HCEC 1CT (cell line): ENCODE measurements around the gene ZNF277.
"Not testable (repeated sequence)": the region's sequence is repeated elsewhere in the genome, so short reads cannot be mapped to it uniquely, and the experiment has no call there.

Source experiments
- DNase-seq: peaks from one replicate; pipeline ENCODE4 v3.0.0-alpha.2; 2017

Gene ZNF277

GRCh38 chr7:112213735-112214134 is 7.2 kb downstream of the ZNF277 start:
- DNase-seq, result no peak

DNA sequence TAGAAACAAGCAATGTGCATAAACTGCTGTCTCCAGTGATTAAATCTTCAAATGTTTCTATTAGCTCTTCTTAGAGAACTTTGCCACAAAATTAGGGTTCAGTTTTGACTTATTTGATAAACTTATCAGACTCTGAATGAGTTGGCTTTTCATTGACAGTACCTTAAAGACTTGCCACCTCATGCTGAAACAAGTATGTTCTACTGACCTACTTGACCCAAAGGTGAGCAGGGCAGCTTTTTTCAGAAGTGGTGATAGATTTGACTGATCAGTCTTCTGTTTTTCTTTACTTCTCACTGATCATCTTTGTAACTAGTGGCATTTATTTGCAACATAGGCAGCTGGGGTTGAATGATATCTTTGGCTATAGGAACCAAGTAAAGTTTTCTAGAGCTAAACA is 7.8 kb downstream of the ZNF277 start:
- DNase-seq, result no peak

- no peak for DNase-seq
These were observed 8.4 kb downstream of the ZNF277 start for GRCh38 chr7:112214883-112215282.

DNA sequence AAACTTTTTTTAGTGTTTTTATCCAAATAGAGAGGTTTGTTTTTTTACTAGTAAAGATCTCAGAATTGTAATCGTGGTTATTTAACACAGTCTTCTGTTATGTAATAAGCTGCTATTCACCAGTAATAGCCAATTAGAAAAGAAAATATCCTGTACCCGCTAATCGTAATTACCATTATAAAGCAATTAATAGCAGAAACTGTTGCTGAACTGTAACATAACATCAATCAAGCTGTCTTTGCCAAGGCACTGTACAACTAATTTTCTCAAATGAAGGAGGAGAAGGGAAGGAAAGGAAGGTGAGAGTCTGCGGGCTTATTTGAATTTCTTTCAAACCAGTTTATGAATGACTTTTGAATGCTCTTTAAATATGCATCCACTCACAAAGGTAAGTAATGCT is 9.3 kb downstream of the ZNF277 start:
- DNase-seq, result no peak

DNA sequence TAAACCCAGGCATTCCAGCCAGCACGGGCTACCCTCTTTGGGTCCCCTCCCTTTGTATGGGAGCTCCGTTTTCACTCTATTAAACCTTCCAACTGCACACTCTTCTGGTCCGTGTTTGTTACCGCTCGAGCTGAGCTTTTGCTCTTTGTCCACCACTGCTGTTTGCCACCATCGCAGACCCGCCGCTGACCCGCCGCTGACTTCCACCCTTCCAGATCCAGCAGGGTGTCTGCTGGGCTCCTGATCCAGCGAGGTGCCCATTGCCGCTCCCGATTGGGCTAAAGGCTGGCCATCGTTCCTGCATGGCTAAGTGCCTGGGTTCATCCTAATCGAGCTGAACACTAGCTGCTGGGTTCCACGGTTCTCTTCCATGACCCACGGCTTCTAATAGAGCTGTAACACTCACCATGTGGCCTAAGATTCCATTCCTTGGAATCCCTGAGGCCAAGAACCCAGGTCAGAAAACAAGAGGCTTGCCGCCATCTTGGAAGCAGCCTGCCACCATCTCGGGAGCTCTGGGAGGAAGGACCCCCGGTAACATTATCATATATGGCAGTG is 14.5 kb downstream of the ZNF277 start:
- DNase-seq, result no peak

GRCh38 chr7:112223310-112223709 is 16.8 kb downstream of the ZNF277 start:
- no peak for DNase-seq

GRCh38 chr7:112224186-112224585 is 17.7 kb downstream of the ZNF277 start:
- DNase-seq, result no peak

GRCh38 chr7:112225006-112225405 is 18.5 kb downstream of the ZNF277 start:
- DNase-seq, result no peak

GRCh38 chr7:112226701-112227276 is 20.3 kb downstream of the ZNF277 start:
- DNase-seq, result no peak

DNA sequence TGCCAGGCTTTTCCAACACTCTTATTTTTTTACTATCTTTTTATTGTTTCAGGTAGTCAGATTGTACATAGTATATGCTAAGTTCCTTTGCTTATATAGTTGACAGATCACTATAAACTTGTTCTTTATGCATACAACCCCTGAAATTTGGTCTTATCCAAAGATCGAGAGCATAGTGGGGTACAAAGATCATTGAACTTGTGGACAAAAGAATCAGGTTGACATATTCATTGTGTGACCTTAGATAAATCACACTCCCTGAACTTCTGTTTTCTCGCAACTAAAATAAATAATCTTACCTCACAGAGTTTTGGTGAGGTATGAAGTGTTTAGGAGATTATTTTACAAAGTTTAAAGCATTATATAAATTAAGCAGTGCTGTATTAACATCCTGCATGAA is 22.1 kb downstream of the ZNF277 start:
- DNase-seq, result no peak

GRCh38 chr7:112232212-112232978 is 25.9 kb downstream of the ZNF277 start:
- DNase-seq, result no peak

- no peak for DNase-seq
These were observed 26.7 kb downstream of the ZNF277 start for GRCh38 chr7:112233048-112233697.

DNA sequence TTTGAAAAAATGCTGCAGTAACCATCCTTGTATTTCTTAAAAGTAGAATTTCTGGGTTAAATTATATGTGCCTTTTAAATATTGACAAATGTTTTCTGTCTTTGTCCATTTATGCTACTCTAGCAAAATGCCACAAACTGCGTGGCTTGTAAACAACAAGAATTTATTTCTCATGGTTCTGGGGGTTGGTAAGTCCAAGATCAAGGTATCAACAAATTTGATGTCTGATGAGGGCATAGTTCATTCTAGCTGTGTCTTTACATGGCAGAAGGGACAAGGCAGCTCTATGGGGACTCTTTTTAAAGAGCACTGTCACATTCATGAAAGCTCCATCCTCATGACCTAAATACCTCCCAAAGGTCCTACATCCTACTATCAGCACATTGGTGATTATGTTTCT is 27.7 kb downstream of the ZNF277 start:
- no peak for DNase-seq

DNA sequence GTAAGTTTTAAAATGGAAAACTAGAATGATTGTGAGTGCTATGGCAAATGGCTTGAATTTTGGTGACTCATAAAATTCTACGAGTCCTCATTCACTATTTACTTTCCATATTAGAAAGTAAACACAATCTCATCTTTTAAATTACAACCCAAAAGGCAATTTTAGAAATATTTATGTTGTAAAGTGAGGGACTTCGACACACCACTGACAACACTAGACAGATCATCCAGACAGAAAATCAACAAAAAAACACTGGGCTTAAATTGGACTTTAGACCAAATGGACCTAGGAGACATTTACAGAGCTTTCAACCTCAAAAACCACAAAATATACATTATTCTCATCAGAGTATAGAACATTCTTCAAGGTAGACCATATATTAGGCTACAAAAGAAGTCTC is 30.1 kb downstream of the ZNF277 start:
- DNase-seq, result no peak

- no peak for DNase-seq
These were observed 31.8 kb downstream of the ZNF277 start for GRCh38 chr7:112238330-112238729.

DNA sequence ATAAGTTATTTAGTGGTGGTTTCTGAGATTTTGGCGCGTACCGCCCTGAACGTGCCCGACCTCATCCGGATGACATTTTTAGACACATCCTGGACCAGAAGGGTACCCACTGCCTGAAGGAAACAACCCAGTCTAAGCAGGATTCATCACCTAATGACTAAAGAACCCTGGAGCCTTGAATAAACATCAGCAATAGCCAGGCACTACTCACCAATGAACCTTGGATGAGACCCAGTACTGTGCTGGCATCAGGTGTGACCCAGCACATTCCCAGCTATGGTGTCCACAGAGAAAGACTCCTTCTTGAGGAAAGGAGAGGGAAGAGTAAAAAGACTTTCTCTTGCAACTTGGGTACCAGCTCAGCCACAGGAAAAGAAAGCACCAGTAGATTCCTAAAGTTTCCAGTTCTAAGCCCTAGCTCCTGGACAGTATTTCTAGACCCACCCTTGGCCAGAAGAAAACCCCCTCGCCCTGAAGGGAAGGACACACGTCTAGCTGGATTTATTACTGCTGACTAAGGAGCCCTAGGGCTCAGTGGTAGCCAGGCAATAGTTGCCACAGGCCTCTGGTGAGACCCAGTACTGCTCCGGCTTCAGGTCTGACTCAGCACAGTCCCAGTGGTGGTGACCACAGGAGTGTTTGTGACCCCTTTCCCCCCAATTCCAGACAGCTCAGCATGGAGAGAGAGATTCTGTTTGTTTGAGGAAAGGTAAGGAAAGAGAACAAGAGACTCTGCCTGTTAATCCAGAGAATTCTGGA is 32.5 kb downstream of the ZNF277 start:
- no peak for DNase-seq

- no peak for DNase-seq
These were observed 42.1 kb downstream of the ZNF277 start for GRCh38 chr7:112248598-112248997.

DNA sequence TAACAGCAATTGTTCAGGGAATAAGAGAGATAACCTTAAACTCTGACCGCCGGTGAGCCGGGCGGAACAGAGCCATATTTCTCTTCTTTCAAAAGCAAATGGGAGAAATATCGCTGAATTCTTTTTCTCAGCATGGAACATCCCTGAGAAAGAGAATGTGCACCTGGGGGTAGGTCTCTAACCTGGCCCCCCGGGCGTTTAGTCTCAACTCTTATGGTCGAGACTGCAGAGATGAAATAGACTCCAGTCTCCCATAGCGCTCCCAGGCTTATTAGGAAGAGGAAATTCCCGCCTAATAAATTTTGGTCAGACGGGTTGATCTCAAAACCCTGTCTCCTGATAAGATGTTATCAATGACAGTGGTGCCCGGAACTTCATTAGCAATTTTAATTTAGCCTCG is 43.5 kb downstream of the ZNF277 start:
- DNase-seq, result not testable (repeated sequence)

DNA sequence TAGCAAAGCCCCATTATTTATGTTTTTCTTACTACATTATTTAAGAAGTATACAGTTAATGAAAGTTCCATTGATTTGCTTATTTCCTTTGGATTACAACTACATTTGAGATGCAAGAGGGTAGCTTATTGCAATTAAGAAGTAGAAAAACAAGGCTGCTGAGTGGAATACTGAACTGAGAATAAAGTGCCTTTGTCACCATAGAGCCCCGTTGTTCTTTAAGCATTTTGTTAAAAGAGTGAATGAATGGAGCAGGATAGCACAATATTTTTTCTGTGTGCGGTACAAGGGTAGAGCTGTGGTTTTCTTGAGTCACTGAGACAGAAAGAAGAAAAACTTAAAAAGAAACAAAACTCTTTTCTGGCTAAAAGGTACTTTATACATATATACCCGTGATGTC is 45.6 kb downstream of the ZNF277 start:
- no peak for DNase-seq

DNA sequence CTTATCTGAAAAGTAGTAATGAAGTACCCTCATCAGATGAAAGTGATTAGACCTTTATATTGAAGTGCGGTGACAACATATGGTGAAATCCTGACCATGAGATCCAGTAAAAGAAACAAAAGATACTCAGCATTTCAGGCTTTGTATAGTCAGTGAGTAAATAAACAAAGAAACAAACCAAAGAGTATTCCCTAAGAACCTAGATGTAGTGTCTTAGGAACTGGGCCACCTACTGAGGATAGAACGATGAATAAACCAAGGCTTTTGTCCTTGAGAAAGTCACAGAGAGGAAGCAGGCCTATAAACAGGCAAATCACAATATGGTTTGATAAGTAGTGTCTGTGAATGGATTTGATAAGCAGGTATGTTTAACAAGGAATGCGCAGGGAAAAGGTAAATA is 46.2 kb downstream of the ZNF277 start:
- DNase-seq, result no peak

DNA sequence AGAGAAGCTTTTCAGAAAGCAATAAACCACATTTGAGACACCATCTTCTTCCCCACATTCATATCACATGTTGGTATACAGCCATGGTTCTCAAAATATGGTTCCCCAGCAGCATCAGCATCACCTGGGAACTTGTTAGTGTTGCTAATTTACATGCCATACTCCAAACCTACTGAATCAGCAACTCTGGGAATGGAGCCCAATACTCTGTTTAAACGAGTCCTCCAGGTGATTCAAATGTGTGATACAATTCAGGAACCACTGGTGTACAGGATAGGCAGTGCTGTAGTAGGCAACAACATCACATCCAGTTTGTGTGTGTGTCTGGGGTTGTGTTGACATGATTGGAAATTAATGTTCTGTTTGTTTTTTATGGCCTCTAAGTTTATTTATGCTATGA is 47.7 kb downstream of the ZNF277 start:
- no peak for DNase-seq

DNA sequence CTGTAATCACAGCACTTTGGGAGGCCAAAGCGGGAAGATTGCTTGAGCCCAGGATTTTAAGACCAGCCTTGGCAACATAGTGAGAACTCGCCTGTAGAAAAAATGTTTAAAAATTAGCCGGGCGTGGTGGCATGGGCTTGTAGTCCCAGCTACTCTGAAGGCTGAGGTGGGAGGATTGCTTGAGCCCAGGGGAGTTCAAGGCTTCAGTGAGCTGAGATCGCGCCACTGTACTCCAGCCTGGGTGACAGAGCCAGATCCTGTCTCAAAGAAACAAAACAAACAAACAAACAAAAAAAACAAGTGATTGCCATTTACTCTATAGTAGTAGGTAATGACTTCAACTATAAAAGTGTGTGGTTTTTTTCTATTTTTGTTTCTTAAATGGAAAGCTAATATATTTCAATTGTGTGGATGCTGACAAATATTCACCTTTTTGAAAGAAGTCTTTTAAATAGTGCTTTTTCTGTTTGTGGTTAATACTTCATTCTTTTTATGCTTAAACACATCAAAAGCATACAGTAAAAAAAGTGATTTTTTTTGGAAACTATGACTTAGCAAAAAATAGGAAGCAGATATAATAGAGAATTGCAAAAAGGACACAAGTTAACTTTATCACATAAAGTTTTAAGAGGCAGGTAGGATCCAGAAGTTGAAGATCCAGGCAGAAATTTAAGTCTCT is 48.4 kb downstream of the ZNF277 start:
- DNase-seq, result no peak

DNA sequence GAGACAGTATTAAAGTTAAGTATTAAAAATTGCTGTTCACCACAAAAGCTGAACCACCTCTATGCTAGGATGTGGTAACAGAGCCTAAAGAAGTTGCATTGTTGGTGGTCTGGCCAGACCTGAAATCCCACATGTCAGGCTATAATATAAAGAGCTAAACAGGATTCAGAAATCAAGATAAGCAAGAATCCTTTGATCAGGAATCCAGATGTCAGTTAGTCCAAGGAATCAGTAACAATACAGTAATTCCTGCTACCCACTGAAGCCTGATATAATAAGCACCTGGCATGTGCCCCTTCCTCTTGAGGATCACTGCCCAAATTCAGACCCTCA is 48.9 kb downstream of the ZNF277 start:
- no peak for DNase-seq
